Stimulated activated CD8-positive, alpha-beta memory T cell treated with anti-CD3 and anti-CD28 coated beads, Interleukin-12 subunit alpha, Interleukin-12 subunit beta, amount 100 ng/mL, for 24 hours (primary cell): ENCODE measurements around the gene SYNM.

ENCODE experiments used
- DNase-seq: peaks from one replicate; pipeline ENCODE4 v3.0.0-alpha.2; 2020; ENCODE audit errors: extremely low read depth

The SYNM gene

DNA sequence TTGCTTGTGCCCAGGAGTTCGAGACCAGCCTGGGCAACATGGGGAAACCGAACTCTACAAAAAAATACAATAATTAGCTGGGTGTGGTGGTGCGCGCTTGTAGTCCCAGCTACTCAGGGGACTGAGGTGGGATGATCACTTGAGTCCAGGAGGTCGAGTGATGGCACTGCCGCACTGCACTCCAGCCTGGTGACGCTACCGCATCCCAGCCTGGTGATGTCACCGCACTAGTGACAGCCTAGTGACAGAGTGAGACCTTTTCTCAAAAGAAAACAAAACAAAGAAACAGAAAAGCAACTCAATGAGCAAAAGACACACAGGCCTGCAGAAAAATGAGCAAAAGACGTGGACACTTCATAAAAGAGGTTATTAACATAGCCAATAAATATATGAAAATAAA lies 19.9 kb upstream of the SYNM start:
- no peak for DNase-seq

DNA sequence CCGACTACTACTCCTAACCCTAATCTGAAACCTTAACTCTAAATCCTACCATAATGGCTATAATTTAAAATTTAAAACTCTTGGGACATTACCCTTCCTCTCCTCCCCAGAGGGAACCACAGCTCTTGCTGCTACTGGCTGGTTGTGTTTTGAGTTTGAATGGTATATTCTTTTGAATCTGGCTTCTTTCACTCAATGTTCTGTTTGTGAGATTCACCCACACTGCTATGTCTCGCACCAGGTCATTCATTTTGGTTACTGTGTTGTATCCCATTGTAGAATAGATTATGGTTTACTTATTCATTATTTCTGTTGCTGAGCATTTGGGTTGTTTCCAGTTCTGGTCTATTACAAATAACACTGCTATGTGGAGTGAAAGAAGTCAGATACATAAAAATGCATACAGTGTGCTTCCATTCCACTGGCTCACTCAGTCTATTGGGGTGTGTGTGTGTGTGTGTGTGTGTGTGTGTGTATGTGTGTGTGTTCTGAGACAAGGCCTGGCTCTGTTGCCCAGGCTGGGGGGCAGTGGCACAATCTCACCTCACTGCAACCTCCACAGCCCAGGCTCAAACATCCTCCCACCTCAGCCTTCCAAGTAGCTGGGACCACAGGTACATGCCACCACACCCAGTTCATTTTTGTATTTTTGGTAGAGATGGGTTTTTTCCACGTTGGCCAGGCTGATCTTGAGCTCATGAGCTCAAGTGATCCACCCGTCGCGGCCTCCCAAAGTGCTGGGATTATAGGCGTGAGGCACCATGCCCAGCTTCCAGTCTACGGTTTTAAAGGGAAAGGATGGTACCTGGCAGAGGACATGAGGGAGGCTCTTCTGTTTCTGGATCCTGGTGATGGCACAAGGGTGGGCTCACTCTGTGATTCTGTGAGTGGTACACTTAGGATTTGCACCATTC lies 19.2 kb upstream of the SYNM start:
- no peak for DNase-seq

DNA sequence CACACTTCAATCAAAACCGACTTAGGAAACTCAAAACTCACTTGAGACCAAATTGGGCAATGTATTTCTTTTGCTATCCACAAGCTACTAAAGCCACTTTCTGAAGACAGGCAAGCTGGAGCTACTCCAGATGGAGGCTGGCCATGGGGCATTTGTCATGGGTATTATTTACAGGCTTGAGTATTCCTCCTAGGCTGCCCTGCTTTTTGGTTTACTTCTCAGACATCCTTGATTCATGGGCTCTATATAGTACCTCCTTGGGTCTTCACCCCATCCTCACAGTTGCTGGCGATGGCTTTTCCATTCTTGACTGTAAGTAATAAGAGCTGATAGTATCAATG lies 18.6 kb upstream of the SYNM start:
- no peak for DNase-seq

DNA sequence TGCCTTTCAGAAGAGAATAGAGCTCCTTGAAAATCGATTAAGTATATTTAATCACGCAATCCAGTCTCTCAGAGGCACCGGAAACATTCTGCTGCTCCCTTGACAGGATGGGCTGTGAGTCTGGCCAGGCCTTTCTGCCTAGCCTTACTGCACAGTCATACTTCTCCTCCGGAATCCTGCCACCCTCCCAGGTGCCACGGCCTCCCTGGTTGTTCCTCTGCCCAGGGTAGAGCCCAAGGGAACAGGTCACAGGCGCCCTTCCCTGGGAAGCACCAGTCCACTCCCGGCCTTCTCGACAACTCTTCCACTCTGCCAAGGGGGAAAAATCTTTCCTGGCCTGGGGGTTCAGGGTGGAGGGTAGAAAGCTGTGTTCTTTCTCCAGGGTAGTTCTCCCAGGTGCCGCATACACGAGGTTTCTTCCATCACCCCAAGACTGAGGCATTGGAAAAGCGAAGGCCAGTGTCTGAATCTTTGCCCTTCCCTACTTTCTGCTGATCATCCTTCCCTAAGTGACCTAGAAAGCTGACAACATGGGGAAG lies 17.4 kb upstream of the SYNM start:
- no peak for DNase-seq

DNA sequence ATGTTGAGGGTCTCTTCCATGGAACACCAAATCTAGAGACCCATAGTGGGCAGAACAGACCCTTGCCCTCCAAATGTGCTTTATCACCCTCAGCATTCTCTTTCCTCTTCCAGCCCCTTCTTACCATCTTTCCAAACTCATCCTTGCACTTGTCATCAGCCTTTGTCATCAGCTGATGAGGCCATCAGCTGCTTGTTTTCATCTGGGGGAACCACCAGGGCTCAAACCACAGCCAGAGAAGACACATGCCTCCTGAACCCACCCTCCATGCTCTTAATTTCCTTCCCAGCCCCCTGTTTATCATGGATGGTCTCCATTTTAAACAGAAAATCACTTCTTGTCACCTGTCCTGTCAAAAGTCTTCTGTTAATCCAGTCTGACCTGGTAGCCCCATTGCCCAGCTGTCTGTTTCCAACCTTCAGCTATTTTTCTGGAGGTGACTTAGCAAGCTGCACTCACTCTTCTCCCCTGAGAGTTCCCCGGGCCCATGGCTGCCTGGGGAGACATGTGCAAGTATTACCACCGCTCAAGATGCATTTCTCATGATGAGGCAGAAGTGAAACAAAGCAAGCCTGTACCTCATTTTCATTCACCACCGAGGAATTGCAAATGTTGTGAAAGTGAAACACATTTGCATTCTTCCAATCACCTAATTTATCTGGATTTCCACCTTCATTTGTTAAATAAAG lies 14.7 kb upstream of the SYNM start:
- no peak for DNase-seq

DNA sequence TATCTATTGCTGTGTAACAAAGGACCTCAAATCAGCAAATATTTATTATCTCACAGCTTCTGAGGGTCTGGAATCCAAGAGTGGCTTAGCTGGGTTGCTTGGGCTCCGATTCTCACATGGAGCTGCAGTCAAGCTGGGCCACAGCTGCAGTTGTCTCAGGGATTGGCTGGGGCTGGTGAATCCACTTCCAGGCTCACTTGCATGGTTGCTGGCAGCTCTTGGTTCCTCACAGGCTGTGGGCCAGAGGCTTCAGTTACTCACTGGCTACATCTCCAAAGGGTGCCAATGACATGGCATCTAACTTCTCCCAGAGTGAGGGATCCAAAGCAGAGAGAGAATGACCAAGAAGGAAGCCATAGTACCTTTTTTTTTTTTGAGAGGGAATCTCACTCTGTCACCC lies 13.9 kb upstream of the SYNM start:
- DNase-seq: no peak

DNA sequence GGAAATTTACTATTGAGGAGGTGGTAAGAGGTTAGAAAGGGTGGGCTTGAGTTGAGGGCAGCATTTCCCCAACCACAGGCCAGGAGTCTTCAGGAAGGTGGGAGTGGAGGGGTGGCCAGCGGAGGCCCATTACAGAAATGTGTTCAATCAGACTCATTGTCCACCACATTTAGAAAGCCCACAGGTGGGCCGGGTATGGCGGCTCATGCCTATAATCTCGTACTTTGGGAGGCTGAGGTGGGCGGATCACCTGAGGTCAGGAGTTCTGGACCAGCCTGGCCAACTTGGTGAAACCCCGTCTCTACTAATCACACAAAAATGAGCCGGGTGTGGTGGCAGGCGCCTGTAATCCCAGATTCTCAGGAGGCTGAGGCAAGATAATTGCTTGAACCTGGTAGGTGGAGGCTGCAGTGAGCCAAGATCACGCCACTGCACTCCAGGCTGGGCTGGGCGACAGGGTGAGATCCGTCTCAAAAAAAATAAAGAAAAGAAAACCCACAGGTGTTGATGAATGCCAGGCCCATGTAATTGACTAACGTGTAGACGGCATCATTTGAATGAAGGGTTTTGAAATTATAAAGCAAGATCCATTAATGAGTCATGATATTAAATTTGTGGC lies 12.2 kb upstream of the SYNM start:
- DNase-seq: no peak

DNA sequence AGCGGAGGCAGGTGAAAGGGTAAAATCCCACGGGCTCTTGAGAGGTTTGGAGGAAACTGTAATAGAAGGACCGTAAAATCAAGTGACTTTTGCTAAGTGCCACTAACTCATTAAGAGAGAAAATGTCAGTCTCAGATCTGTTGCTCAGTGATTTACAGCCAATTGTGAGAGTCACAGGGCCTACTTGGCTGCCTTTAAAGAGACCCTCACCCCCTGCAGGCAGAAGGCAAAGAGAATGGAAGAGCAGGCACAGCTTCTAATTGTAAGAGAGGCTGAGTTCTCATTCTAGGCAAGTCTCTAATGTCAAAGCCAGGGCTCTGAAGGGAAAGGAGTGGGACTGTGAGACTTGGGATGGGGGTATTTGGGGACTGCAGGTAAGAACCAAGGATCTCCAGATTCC lies 9.3 kb upstream of the SYNM start:
- no peak for DNase-seq

DNA sequence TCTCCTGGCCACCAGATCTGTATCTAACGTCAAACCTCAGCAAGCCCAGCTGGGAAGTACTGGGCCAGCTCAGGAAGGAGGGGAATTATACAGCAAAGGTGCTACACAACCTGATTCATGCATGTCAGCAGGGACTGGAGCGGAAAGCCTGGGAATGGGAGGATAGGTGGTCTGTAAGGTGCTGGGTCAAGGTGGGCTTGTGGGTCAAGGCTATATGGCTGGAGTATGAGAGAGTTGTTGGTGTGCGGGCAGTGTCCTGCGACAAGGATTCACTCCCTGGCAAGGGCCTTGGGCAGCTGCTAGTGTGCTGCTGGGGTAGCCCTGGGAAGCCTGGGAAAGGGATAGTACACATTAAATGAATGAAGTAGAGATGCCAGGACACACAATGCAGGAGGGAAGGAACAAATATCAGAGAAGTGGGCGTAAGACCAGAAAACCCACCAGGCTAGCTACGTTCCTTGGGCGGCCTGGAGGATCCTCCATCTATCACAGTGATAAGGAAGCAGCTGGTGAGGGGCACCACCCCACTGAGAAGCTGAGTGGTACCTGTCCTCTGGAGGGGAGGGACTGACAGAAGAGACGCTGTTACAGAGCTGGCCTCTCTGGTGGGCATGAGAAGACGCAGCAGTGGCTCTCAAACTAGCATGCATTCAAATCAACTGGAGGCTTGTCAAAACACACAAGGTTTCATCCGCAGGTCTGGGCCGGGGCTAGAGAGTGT lies 8.5 kb upstream of the SYNM start:
- DNase-seq: no peak

DNA sequence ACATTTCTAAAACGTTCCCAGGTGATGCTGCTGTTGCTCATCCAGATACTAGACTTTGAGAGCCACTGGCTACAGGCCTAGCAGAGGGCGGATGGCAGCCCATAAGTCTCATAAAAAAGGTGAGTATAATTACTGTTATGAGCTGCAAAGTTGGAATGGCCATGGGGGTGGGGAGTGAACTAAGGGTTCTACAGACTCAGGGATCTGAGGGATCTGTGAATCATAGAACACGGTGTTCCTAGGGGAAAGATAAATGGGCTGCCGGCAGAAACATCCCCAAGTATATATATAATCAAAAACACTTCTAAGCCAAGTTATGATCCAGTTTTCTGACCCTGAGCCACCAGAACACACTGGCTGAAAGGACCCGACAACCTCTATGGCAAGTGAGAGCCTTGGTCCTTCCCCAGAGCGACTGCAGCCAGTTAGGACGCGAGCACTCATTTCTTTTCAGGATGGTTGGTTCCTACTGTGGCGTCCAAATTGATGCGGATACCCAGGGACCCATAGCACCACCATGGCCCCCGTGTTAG lies 7.9 kb upstream of the SYNM start:
- DNase-seq: no peak

DNA sequence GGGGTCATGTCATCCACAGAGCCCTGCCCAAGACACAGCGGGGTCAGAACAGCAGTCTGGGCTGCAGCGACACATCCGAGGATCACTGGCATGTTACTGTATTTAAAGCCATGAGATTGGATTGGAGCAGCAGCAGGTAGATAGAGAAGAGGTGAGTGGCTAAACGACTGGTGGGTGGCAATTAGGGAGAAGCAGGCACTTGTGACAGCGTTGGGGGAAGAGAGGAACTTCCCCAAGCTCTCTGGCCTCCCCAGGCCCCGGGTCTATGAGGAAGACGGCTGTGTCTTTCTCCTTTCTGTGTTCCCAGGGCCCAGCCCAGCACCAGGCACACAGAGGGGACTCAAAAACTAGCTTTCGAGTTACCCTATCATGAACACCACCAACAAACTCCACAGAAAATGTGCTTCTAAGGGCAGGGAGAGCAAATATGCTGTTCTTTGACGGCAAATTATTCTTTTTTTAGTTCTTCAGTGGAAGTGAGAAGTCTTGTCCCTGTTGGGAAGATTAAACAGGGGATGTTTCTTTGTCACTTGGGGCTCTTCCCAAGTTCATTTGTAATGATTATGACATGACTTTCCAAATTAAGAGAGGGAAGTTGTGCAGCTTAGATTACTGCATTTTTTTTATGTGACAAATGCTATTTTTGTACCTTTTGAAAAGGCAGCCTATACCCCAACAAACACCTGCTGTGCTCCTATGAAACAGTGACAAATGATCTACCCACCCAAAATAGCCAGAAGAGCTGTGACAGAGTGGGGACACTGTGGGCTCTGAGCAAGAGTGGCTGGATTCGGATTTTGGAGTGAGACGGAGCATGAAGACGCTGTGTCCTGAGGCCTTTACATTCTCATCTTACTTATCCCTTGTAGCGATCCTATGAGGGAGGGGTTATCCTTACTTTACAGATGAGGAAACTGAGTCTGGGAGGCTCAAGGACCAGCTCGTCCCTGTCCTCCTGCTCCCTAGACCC lies 7.2 kb upstream of the SYNM start:
- DNase-seq: no peak

DNA sequence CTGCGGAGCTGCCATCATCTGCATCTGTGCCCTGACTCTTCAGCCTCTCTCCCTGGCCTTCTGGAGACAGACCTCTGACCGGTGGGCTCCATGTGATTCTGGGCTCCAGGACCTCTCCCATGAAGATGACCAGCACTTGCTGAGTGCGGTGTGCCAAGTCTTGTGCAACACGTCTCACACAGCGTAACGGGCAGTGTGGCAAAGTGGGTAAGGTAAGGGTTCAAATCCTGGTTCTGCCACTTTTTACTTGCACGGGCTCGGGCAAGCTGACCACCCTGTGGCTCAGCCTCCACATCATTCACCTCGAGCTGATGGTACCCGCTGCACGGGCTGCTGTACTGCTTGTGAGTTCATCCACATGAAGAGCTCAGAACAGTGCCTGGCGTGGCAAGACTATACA lies 6.5 kb upstream of the SYNM start:
- no peak for DNase-seq

DNA sequence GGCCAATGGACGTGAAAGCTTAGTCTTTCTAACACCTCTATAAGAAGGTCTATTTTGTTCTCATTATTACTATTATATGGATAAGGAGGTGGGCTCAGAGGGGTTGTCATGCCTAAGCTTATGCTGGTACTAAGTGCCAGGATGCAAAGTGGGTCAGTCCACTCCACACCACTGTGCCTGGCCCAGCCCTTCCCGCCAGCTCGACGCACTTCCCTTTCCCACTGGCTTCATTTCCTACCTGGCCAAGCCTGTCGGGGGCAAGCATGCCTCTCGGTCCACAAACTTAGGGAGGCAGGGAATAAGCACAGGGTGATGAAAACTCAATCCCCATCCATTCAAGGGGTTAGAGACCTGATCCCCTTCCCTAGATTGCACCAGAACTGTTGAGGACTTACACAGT lies 5.9 kb upstream of the SYNM start:
- no peak for DNase-seq

DNA sequence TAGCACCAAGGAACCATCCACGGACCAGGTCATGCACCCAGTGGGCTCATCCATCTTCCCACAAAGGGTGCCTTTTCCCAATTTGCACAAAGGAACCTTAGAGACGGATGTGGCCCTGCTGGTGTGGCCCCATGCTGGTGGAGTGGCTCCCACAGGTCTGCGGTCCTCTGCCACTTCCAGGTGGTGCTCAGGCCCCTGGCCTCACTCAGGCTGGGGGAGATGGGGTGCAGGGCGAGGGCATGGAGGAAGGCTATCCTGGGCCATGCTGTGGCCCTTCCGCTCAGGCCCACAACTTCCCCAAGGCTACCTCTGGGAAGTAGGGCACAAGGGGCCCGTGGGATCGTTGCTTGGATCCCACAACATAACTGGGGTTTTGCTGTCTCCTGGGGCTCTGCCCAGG lies 5.2 kb upstream of the SYNM start:
- no peak for DNase-seq

DNA sequence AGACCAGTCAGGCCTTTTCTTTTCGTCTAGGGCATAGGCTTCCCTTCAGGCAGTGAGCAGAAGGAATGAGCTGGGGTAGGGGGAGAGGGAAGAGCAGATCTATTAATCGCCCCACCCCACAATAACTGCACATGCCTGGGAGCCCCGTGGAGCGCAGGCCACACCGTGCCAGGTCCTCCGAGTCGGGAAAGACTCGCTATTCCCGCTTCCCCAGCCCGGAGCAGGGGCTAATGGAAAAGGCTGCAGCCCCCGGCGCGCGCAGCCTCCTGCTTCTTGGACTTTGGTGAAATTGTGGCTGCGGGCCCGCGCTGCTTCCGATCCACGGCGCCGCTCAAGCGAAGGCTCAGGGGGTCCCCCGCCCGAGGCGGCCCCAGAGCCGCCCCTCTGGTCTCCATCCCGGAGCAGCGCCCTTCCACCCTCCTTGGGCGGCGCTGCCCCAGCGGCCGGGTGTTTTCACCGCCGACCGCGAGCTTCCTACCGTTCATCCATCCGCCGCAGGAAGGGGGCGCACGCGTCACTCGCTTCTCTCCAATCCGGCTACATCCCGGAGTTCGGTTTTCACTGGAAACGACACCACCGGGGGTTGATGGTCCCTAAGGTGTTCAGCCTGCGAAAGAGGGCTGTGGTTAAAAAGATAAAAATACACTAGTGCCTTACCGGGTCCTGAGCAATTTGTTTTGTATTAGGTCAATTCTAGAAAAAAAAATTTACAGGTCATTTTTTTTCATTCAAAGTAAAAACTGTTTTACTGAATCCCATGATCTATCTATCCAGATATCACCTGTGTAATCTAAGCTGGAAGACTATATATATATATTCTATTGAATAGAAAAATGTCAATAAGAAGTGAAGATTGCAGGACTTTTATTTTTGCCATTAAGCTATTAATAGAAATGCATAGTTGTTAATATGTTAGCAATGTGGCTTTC lies 4.4 kb upstream of the SYNM start:
- DNase-seq: no peak

DNA sequence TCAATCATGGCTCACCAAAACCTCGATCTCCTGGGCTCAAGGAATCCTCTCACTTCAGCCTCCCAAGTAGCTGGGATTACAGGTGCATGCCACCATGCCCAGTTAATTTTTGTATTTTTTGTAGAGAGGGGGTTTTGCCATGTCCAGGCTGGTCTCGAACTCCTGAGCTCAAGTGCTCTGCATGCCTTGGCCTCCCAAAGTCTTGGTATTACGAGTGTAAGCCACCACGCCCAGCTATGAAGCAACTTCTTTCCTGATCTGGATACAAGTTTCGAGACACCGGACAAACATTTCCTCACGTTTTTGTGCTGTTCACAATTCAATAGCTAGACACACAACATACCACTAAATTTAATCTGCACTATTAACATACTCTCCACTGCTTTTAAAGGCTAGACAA lies 3.4 kb upstream of the SYNM start:
- no peak for DNase-seq

DNA sequence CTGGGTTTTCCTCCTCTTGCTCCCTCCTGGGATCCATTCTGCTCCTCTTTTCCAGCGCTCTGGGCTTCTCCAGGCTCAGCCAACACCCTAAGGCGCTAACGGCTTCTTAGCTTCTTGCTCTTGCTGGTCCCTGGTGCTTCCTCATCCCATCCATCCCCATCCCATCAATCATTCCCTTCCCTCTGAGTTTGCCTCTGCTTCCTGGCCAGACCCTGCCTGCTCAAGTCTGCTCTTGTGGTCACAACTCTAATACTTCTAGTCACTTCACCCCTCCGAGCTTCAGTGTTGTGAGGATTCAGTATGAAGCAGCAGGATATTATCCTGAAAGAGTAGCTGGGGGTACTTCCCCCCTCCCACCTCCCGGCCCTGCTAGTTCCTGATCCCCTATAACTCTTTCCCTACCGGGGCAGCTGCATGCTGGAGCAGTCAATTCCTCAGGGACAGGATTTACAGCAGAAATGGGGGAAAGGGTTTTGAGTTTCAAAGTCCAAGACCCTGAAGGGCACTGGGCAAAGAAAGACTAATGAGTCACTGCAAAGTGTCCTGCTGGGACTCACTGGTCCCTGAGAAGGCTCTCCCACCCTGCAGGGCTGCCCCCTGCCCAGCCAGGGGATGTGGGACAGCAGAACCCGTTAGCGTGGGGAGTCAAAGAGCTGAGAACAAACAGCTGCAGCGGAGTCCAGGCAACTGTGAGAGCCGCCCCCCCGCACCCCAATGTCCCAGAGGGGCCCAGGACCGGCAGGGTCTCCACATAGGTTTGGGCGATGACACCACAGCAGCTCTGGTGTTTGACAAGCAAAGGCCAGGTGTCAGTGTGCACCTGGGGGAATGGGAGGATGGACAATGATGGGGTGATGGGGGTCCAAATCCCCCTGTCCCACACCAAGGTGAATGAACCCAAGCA lies 2.3 kb upstream of the SYNM start:
- DNase-seq: no peak

DNA sequence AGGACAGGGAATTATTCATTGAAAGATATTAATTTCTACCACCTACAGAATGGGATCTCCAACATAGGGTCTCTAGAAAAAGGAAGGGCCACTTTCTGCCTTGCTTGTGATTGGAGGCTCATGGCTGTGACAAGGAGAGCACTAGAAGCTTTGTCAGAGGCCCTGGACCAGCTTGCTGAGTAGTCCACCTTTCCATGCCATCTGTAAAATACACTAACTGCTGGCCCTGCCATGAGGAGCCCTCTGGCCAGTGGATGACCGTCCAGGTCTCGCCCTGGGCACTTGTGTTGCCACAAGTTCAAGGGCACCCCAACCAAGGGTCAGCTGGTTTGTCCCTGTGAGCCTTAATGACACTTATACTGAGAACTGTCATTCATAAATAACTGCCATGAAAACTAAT lies 1.6 kb upstream of the SYNM start:
- DNase-seq: no peak
